ENCODE results near the gene NUB1.

GRCh38 chr7:151378496-151379192, 37.0 kb downstream of the NUB1 start:
- TF ChIP-seq CTCF (IDR thresholded peaks at IDR 0.05) (no peak), POLR2A (IDR thresholded peaks at IDR 0.05) (no peak)

Measured in heart left ventricle (tissue), 13 donors.